IPS-18a (cell line): ENCODE measurements around the gene ASGR2.
"Not testable (repeated sequence)": the region's sequence is repeated elsewhere in the genome, so short reads cannot be mapped to it uniquely, and the experiment has no call there.

ENCODE experiments used
- H3K27ac ChIP-seq: one replicate; pipeline ENCODE4 v1.5.1; 2013; ENCODE audit warnings: low read length
- H3K27me3 ChIP-seq: one replicate; pipeline ENCODE4 v1.6.1; 2013; ENCODE audit warnings: mild to moderate bottlenecking, low read length; ENCODE audit not compliant: control insufficient read depth, insufficient read depth
- H3K36me3 ChIP-seq: one replicate; pipeline ENCODE4 v1.6.1; 2013; ENCODE audit warnings: low read depth, low read length; ENCODE audit not compliant: control insufficient read depth
- H3K4me1 ChIP-seq: one replicate; pipeline ENCODE4 v1.6.1; 2013; ENCODE audit warnings: low read depth, low read length; ENCODE audit not compliant: control insufficient read depth
- H3K4me3 ChIP-seq: one replicate; pipeline ENCODE4 v1.5.1; 2013; ENCODE audit warnings: low read length
- H3K9ac ChIP-seq: one replicate; pipeline ENCODE4 v1.6.1; 2013; ENCODE audit warnings: mild to moderate bottlenecking, low read length, moderate library complexity
- H3K9me3 ChIP-seq: one replicate; pipeline ENCODE4 v1.6.1; 2013; ENCODE audit warnings: low read depth, low read length; ENCODE audit not compliant: control insufficient read depth

Gene ASGR2

GRCh38 chr17:7108981-7109380 is 5.6 kb downstream of the ASGR2 start:
- no peaks in the 10 kb centered on the region for H3K36me3 ChIP-seq
- no peak overlapping the region for H3K9ac ChIP-seq
- no peak overlapping the region for H3K27ac ChIP-seq
- no peaks in the 10 kb centered on the region for H3K9me3 ChIP-seq
- H3K4me3 ChIP-seq = no peak overlapping the region
- no peaks in the 10 kb centered on the region for H3K4me1 ChIP-seq
- no peaks in the 10 kb centered on the region for H3K27me3 ChIP-seq

- no peaks in the 10 kb centered on the region for H3K9me3 ChIP-seq
- H3K4me3 ChIP-seq = no peak overlapping the region
- H3K27ac ChIP-seq = no peak overlapping the region
- no peaks in the 10 kb centered on the region for H3K27me3 ChIP-seq
- no peaks in the 10 kb centered on the region for H3K4me1 ChIP-seq
- no peak overlapping the region for H3K9ac ChIP-seq
- H3K36me3 ChIP-seq = no peaks in the 10 kb centered on the region
These were observed 6.1 kb downstream of the ASGR2 start for GRCh38 chr17:7108560-7108925.

GRCh38 chr17:7107795-7108559 is 6.6 kb downstream of the ASGR2 start:
- no peak overlapping the region for H3K4me3 ChIP-seq
- H3K9ac ChIP-seq = no peak overlapping the region
- no peaks in the 10 kb centered on the region for H3K9me3 ChIP-seq
- H3K36me3 ChIP-seq = no peaks in the 10 kb centered on the region
- no peaks in the 10 kb centered on the region for H3K27me3 ChIP-seq
- H3K4me1 ChIP-seq = no peaks in the 10 kb centered on the region
- no peak overlapping the region for H3K27ac ChIP-seq

GRCh38 chr17:7107012-7107754 is 7.4 kb downstream of the ASGR2 start:
- Histone ChIP-seq H3K36me3 (no peaks in the 10 kb centered on the region), H3K4me1 (no peaks in the 10 kb centered on the region), H3K27me3 (no peaks in the 10 kb centered on the region), H3K9ac (no peak overlapping the region), H3K9me3 (no peaks in the 10 kb centered on the region), H3K4me3 (no peak overlapping the region), H3K27ac (no peak overlapping the region)

- Histone ChIP-seq H3K27ac (no peak overlapping the region), H3K9ac (no peak overlapping the region), H3K4me1 (no peaks in the 10 kb centered on the region), H3K4me3 (no peak overlapping the region), H3K9me3 (no peaks in the 10 kb centered on the region), H3K36me3 (no peaks in the 10 kb centered on the region), H3K27me3 (no peaks in the 10 kb centered on the region)
These were observed 12.2 kb downstream of the ASGR2 start for GRCh38 chr17:7102421-7102820.

GRCh38 chr17:7101531-7101930 is 13.1 kb downstream of the ASGR2 start:
- H3K27ac ChIP-seq = no peak overlapping the region
- no peaks in the 10 kb centered on the region for H3K36me3 ChIP-seq
- no peak overlapping the region for H3K4me3 ChIP-seq
- H3K9ac ChIP-seq = no peak overlapping the region
- H3K27me3 ChIP-seq = no peaks in the 10 kb centered on the region
- H3K4me1 ChIP-seq = no peaks in the 10 kb centered on the region
- no peaks in the 10 kb centered on the region for H3K9me3 ChIP-seq

GRCh38 chr17:7100641-7101379 is 13.8 kb downstream of the ASGR2 start:
- not testable (repeated sequence) for H3K27me3 ChIP-seq, H3K27ac ChIP-seq, H3K4me1 ChIP-seq, H3K36me3 ChIP-seq, H3K9me3 ChIP-seq, H3K9ac ChIP-seq, H3K4me3 ChIP-seq

GRCh38 chr17:7098802-7099459 is 15.7 kb downstream of the ASGR2 start:
- no peak overlapping the region for H3K4me3 ChIP-seq
- no peaks in the 10 kb centered on the region for H3K27me3 ChIP-seq
- H3K4me1 ChIP-seq = no peaks in the 10 kb centered on the region
- no peak overlapping the region for H3K9ac ChIP-seq
- H3K27ac ChIP-seq = no peak overlapping the region
- H3K36me3 ChIP-seq = no peaks in the 10 kb centered on the region
- no peaks in the 10 kb centered on the region for H3K9me3 ChIP-seq

- no peaks in the 10 kb centered on the region for H3K4me1 ChIP-seq
- H3K27me3 ChIP-seq = no peaks in the 10 kb centered on the region
- H3K9me3 ChIP-seq = no peaks in the 10 kb centered on the region
- H3K36me3 ChIP-seq = no peaks in the 10 kb centered on the region
- H3K4me3 ChIP-seq = no peak overlapping the region
- no peak overlapping the region for H3K27ac ChIP-seq
- H3K9ac ChIP-seq = no peak overlapping the region
These were observed 16.7 kb downstream of the ASGR2 start for GRCh38 chr17:7097940-7098339.

- Histone ChIP-seq H3K36me3 (no peaks in the 10 kb centered on the region), H3K9me3 (no peaks in the 10 kb centered on the region), H3K4me3 (no peak overlapping the region), H3K9ac (no peak overlapping the region), H3K27me3 (no peaks in the 10 kb centered on the region), H3K27ac (no peak overlapping the region), H3K4me1 (no peaks in the 10 kb centered on the region)
These were observed 19.0 kb downstream of the ASGR2 start for GRCh38 chr17:7095625-7096024.

GRCh38 chr17:7094652-7095019 is 20.0 kb downstream of the ASGR2 start:
- Histone ChIP-seq H3K27ac (no peak overlapping the region), H3K9ac (no peak overlapping the region), H3K4me3 (no peak overlapping the region), H3K27me3 (no peaks in the 10 kb centered on the region), H3K4me1 (no peaks in the 10 kb centered on the region), H3K9me3 (no peaks in the 10 kb centered on the region), H3K36me3 (no peaks in the 10 kb centered on the region)
